Measurements from ENCODE around the gene STMN3. TPM values are rescaled to one million over a fixed set of nuclear protein-coding genes. Genes with fewer than 3 reads are reported as not detected.

Gene STMN3
- total and polyA plus RNA-seq, 2 of the 8 experiments (the other 6 are each of a cell fraction or from before 2014, with no cell fraction given), result 51.5 to 63.1 TPM

DNA sequence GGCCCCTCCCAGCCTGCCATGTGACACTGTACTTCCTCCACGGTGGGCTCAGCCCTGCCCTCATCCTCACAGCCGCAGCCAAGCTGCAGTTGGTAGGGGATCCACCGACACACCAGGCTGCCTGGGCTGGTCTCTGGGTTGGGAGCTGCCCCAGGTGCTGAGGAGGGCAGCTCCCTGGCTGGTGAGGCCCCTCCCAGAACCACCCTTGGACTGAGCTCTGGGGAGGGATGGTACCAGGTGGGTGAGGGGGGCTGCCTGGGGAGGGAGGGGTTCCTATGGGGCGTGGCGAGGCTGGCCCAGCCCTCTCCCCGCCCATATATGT, 43.0 kb upstream of the STMN3 start (continued):
- TF ChIP-seq, protein P1, sequence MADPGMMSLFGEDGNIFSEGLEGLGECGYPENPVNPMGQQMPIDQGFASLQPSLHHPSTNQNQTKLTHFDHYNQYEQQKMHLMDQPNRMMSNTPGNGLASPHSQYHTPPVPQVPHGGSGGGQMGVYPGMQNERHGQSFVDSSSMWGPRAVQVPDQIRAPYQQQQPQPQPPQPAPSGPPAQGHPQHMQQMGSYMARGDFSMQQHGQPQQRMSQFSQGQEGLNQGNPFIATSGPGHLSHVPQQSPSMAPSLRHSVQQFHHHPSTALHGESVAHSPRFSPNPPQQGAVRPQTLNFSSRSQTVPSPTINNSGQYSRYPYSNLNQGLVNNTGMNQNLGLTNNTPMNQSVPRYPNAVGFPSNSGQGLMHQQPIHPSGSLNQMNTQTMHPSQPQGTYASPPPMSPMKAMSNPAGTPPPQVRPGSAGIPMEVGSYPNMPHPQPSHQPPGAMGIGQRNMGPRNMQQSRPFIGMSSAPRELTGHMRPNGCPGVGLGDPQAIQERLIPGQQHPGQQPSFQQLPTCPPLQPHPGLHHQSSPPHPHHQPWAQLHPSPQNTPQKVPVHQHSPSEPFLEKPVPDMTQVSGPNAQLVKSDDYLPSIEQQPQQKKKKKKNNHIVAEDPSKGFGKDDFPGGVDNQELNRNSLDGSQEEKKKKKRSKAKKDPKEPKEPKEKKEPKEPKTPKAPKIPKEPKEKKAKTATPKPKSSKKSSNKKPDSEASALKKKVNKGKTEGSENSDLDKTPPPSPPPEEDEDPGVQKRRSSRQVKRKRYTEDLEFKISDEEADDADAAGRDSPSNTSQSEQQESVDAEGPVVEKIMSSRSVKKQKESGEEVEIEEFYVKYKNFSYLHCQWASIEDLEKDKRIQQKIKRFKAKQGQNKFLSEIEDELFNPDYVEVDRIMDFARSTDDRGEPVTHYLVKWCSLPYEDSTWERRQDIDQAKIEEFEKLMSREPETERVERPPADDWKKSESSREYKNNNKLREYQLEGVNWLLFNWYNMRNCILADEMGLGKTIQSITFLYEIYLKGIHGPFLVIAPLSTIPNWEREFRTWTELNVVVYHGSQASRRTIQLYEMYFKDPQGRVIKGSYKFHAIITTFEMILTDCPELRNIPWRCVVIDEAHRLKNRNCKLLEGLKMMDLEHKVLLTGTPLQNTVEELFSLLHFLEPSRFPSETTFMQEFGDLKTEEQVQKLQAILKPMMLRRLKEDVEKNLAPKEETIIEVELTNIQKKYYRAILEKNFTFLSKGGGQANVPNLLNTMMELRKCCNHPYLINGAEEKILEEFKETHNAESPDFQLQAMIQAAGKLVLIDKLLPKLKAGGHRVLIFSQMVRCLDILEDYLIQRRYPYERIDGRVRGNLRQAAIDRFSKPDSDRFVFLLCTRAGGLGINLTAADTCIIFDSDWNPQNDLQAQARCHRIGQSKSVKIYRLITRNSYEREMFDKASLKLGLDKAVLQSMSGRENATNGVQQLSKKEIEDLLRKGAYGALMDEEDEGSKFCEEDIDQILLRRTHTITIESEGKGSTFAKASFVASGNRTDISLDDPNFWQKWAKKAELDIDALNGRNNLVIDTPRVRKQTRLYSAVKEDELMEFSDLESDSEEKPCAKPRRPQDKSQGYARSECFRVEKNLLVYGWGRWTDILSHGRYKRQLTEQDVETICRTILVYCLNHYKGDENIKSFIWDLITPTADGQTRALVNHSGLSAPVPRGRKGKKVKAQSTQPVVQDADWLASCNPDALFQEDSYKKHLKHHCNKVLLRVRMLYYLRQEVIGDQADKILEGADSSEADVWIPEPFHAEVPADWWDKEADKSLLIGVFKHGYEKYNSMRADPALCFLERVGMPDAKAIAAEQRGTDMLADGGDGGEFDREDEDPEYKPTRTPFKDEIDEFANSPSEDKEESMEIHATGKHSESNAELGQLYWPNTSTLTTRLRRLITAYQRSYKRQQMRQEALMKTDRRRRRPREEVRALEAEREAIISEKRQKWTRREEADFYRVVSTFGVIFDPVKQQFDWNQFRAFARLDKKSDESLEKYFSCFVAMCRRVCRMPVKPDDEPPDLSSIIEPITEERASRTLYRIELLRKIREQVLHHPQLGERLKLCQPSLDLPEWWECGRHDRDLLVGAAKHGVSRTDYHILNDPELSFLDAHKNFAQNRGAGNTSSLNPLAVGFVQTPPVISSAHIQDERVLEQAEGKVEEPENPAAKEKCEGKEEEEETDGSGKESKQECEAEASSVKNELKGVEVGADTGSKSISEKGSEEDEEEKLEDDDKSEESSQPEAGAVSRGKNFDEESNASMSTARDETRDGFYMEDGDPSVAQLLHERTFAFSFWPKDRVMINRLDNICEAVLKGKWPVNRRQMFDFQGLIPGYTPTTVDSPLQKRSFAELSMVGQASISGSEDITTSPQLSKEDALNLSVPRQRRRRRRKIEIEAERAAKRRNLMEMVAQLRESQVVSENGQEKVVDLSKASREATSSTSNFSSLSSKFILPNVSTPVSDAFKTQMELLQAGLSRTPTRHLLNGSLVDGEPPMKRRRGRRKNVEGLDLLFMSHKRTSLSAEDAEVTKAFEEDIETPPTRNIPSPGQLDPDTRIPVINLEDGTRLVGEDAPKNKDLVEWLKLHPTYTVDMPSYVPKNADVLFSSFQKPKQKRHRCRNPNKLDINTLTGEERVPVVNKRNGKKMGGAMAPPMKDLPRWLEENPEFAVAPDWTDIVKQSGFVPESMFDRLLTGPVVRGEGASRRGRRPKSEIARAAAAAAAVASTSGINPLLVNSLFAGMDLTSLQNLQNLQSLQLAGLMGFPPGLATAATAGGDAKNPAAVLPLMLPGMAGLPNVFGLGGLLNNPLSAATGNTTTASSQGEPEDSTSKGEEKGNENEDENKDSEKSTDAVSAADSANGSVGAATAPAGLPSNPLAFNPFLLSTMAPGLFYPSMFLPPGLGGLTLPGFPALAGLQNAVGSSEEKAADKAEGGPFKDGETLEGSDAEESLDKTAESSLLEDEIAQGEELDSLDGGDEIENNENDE (IDR thresholded peaks at IDR 0.05; ENCODE audit: insufficient replicate concordance, low read length), result no peak
- TF ChIP-seq NANOG (IDR thresholded peaks at IDR 0.05; ENCODE audit: insufficient read depth, low read depth, low read length, poor library complexity, severe bottlenecking) (no peak), TAF1 (IDR thresholded peaks at IDR 0.05; ENCODE audit: low read depth, low read length) (peak; percentile 32; the same call in 1 of the 2 replicates), SIN3A (conservative IDR thresholded peaks at IDR 0.05 in 1 of 2, IDR thresholded peaks at IDR 0.05 in 1 of 2; ENCODE audit: low read depth in 1 of 2, low read length in 2 of 2) (peak; percentile 21 to 28; a peak in 1 of 4 replicates), SP2 (IDR thresholded peaks at IDR 0.05; ENCODE audit: low read length) (no peak), EGR1 (IDR thresholded peaks at IDR 0.05; ENCODE audit: borderline replicate concordance, low read depth, low read length) (no peak), TAF7 (optimal IDR thresholded peaks at IDR 0.05; ENCODE audit: borderline replicate concordance, low read depth, low read length) (peak; percentile 18), CREB1 (IDR thresholded peaks at IDR 0.05) (no peak), CBX5 (IDR thresholded peaks at IDR 0.05; ENCODE audit: low read depth, low read length) (no peak), ASH2L (IDR thresholded peaks at IDR 0.05; ENCODE audit: low read length) (no peak)
- TF ChIP-seq, protein P2, sequence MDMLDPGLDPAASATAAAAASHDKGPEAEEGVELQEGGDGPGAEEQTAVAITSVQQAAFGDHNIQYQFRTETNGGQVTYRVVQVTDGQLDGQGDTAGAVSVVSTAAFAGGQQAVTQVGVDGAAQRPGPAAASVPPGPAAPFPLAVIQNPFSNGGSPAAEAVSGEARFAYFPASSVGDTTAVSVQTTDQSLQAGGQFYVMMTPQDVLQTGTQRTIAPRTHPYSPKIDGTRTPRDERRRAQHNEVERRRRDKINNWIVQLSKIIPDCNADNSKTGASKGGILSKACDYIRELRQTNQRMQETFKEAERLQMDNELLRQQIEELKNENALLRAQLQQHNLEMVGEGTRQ (IDR thresholded peaks at IDR 0.05; ENCODE audit: low read length), result peak; percentile 52

Measured in H1 (cell line).